Measurements from ENCODE around the gene DOCK2. TPM values are rescaled to one million over a fixed set of nuclear protein-coding genes. Genes with fewer than 3 reads are reported as not detected.

DOCK2 gene
- total and polyA plus RNA-seq, 2 of the 8 experiments (the other 6 are each of a cell fraction or from before 2014, with no cell fraction given) = 3.9 to 5.7 TPM

DNA sequence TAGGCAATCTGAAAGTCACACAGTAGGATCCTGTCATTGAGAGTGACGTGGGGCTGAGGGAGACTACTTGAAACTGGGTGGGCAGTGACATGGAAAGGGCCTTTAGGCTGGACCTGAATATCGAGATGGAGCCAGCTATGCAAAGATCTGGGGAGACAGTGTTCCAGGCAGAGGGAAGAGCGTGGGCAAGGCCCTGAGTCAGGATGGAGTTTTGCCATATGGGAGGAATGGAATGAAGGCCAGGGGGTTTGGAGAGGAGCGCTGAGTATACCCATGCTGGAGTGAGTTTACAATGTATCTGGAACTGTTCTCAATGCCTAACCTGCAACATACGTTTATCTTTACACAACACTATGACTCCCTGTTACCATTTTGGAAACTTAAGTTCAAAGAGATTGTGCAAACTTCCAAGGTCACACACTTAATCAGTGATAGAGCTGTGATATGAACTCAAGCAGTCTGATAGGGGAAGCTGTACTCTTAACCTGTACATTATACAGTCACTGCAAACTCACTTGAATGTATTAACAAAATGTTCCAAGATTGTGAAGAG, 309.7 kb downstream of the DOCK2 start (continued):
- TF ChIP-seq PHF8 (conservative IDR thresholded peaks at IDR 0.05; ENCODE audit: low read depth, low read length) (no peak), CEBPB (IDR thresholded peaks at IDR 0.05; ENCODE audit: low read depth, low read length) (no peak)
